GM18858 (cell line): ENCODE data around the gene LNX1.

Source experiments
- ATAC-seq: cut with Tn5 transposase; IDR thresholded peaks from one replicate; pipeline ENCODE4 v1.9.1; 2021; ENCODE audit not compliant: unreplicated experiment

LNX1 gene

DNA sequence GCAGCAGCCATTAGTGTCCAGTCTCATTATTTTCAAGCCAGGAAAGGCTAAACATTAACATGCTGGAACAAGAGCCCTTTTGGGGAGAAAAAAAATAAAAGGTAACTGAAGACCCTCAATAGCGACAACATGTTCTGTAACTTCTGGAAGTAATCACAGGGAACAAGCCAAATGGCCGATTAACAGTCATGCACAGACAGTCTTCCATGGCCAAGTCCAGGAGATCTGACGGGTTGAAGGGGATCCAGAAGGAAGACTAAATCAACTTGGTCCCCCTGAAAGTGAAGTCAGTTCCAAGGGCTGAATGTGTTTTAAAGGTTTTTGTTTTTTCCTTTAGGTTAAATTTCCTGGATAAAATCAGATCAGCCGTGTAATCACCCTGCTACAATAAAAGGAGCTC is 52.5 kb downstream of the LNX1 start:
- ATAC-seq, result no peak

DNA sequence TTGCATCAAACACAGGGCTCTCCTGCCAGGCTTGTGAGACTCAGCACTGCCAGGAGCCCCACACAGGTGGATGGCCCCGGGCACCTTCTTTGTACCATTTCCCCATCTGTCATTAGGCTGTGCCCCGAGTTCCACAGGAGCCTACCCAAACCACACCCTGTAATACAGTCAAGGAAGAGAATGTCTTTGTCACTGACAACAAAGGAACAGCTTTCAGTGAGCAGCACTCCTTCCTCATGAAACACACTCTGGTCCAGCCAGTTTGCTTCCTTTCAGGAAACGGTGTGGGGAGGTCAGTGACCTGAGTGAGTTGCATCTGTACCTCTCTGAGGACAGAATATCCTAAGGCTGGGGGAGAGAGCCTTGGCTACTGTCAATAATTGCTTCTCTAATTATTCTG is 53.7 kb downstream of the LNX1 start:
- ATAC-seq, result no peak

- ATAC-seq, result no peak
Observed at GRCh38 chr4:53536328-53536727, 55.0 kb downstream of the LNX1 start.

DNA sequence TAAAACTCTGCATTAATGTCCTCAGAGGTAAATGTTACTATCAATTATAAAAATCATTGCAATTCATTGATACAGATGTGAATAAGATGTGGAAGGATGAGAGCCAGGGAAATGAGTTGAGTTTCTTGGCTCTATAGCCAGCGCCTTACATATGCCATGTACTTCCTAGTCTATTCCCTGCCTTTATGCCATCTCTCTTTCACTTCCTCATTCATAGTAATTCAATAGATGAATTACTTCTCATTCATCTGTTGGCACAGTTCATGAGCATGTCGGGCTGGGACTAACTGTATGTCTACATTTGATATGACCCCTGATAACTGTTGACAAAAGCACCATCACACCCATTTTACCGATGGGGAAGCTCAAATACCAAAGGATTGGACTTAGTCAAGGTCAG is 55.7 kb downstream of the LNX1 start:
- no peak for ATAC-seq

DNA sequence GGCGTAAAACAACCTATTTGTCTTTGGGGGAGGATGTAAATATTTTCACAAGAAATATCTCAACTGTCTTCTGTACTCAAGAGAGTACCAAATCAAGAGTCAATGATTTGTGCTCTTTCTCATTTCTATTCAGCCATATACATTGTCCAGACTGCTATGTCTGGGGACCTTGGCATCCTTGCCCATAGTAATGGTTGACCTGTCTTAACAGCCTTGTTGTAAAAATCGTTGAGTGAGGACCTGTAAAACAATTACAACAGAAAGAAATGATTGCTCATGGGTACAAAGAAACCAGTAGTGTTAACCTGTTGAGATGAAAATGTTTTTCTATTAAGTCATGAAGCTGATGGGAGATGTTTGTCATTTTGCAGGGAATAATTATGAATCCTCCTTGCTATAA is 56.6 kb downstream of the LNX1 start:
- ATAC-seq, result no peak

GRCh38 chr4:53532521-53532920 is 58.8 kb downstream of the LNX1 start:
- ATAC-seq, result no peak

DNA sequence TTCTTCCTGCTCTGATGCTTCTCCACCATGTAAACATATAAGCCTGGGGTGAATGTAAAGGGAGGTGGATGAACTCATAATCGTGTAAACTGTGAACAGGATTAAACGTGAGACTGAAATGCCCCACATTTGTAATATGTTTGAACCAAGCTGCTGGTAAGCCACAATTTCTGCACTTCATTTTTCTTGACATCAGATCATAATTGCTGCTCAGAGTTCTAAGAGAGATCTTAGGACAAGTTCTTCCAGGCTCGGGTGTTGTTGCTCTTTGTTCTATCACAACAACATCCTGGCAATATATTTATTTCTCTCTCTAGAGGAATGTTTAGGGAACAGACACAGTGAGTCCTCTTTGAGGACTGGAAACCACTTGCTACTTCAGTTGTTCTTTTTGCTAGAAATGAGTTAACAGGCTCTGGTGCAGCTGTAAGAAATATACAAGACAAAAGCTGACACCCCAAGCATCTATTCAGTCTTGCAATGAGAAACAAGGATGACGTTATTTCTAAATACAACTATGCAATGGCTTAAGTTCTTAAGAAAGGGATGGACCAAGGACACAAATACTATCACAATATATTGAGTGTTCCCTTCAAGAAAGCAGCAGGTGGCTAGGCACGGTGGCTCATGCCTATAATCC is 59.6 kb downstream of the LNX1 start:
- no peak for ATAC-seq

DNA sequence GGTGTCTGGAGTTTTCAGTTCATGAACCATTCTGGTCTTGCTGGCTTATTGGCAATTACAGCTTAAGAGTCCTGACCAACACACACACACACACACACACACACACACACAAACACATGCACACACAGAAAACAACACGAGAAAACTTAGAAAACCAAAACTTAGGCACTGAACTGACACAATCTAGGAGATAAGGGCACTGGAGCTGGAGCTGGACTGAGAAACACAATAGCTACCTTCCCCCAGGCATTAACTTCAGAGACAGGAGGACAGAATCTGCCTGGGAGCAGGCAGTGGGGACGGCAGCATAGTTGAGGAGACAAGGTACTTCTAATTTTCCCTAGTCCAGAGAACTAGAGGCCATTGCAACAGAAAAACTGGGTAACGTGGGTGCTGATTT is 62.3 kb downstream of the LNX1 start:
- ATAC-seq, result no peak

GRCh38 chr4:53527930-53528329 is 63.4 kb downstream of the LNX1 start:
- ATAC-seq, result no peak

DNA sequence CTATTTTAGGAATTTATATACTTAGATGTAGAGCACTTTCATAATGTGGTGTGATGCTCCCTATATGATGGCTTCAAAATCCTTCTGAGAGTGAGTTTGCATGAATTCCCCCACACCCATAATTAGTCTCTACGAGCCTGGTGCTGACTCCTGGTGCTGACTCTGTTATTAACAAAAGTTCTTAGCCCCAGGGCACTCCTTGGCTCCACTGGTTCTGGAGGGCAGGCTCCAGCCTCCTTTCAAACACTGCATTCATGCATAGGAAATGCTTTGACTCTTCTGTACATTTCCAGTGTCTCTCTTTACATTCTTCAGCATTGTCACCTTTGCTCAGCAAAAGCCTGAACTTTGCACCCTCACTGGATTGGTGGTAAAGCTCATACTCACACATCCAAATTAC is 64.0 kb downstream of the LNX1 start:
- no peak for ATAC-seq

DNA sequence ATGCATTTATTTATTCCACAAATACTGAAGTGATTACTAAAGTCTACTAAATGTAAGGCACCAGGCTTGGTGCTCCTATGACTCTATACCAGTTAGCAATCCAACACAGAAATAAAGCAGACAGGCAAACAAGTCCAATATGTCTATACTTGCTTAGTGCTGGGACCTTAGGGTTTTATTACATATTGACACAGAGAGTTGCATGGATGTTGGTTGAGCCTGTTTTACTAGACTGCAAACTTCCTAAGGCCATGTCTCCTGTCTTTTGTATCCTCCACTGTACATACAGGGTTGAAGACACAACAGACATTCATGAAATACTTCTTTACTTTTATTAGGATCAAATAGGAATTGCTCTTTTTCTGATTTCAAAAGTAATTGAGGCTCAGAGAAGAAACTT is 69.0 kb downstream of the LNX1 start:
- no peak for ATAC-seq

DNA sequence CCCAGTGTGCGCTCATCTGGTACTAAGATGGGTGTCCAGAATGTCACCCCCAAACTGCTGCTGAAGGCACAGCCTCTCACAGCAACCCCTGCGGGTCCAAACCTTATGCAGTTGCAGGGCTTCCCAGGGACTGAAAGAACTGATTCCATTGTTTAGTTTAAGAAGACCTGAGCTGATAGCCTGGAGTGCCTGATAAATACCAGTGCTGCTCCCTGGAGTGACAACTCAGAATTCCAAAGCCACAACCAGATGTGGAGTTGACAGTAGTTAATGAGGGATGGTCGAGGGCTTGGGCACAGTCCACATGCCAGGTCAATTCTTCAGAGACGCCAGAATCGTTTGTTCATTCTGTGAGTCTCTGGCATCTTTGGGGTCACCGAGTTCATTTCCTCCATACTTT is 71.2 kb downstream of the LNX1 start:
- ATAC-seq, result no peak

- ATAC-seq, result no peak
Observed at GRCh38 chr4:53518807-53519206, 72.5 kb downstream of the LNX1 start.

DNA sequence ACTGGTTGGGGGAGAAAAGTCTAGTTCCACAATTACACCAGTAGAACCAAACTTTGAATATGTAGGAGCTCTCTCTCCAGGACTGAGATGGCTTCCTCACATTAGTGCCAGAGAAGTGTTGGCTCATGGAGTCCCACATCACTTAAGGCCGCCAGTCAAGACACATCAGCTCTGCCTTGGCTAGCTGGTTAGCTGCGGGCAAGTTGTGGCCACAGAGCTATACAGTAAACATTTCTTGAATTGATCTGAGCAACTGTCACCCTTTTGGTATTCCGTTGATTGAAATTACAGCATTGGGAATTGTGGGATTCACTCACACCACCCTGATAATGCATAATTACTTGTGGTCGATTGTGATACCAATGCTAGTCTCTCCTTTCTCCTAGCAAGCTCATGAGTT is 76.2 kb downstream of the LNX1 start:
- no peak for ATAC-seq

DNA sequence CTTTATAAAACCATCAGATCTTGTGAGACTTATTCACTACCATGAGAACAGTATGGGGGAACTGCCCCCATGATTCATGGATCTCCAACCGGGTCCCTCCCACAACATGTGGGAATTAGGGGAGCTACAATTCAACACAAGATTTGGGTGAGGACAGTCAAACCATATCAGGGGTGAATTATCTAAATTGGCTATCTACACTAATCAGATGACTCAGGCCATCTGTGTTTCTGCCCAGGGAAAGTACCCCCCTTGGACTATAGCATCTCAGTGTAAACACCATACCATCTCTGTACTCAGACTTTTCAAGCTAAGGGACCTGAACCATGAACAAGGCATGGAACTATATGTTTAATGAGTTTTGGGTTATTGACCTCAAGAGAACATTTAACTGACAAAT is 76.8 kb downstream of the LNX1 start:
- no peak for ATAC-seq

- no peak for ATAC-seq
Observed at GRCh38 chr4:53512608-53513007, 78.7 kb downstream of the LNX1 start.

DNA sequence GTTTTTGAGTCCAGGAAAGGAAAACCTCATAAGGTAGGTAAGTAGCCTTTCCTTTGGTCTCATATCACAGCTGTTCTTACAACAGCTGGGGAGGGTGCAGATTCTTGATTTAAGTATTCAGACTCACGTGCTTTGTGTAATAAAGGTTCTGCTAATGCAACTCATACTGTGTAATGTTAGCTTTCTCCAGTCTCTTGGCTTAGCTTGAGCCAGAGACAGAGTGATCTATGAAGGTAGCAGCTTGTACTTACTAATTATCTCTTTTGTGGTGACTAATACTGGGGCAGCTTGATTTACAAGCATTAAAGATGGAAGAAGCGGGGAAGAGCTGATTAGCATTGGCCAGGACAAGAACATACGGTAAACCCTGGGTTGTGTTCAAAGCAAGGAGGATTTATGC is 80.3 kb downstream of the LNX1 start:
- no peak for ATAC-seq

GRCh38 chr4:53510321-53510720 is 81.0 kb downstream of the LNX1 start:
- no peak for ATAC-seq

DNA sequence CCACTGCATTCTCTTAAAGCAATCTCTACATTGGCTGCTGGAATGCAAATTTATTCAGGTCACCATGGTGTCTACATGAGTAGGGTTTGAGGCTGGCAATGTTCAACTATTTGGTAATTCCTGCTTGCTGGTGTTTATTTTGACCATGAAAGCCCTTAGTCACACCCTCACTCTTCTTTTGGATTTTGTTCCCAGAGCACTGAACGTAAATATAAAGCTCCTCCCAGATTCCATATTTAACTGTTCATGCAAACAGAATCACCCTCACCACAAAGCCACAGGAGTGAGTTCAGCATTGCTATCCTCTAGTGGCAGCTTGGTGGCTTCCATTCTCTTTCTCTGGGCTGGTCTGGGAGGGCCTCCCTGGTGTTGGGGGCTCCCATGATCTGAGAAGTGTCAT is 82.8 kb downstream of the LNX1 start:
- no peak for ATAC-seq

DNA sequence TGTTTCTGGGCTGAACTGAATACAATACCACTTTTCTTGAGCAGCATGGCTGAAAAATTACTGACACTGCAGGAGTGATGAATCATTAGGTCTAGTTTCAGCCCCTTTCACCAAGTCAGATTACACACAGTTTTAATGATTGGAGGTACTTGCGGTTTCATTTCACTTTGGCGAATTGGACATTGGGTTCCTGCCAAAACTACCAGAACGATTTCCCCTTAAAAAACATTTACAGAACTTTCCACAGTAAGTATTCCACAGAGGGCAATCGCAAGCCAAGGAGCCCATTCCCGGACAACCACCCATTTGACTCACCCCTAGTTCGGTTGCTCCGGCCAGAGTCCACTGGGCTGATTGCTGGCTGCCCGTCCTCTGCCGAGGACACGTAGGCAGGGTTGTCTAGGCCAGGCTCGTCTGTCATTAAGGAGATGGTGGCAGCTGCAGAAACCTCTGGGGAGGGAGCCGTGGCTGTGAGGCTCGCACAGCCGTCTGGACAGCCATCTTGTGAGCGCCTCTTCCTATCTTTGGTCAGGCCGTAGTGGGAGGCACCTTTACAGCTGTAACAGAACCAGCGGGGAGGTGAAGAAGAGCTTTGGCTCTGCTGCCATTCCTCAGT is 83.5 kb downstream of the LNX1 start:
- no peak for ATAC-seq

GRCh38 chr4:53507058-53507457 is 84.2 kb downstream of the LNX1 start:
- no peak for ATAC-seq

- ATAC-seq, result no peak
Observed at GRCh38 chr4:53505947-53506346, 85.3 kb downstream of the LNX1 start.

DNA sequence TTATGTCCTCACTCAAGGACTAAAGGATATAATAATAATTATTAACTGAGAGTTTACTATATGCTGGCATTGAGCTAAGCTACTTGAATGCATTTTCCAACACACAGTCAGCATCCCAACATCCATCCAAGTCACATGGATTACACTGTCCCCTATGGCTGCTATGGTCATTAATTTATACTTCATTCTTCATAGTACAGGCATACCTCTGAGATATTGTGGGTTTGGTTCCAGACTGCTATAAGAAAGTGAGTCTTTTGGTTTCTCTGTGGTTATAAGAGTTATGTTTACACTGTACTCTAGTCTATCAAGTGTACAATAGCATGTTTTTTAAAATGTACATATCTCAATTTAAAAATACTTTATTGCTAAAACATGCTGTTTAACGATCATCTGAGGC is 89.2 kb downstream of the LNX1 start:
- ATAC-seq, result no peak
